ENCODE data around the gene ABCA6.
"Not testable (repeated sequence)": the region's sequence is repeated elsewhere in the genome, so short reads cannot be mapped to it uniquely, and the experiment has no call there.

ABCA6 gene

GRCh38 chr17:69075823-69076222 is 65.9 kb downstream of the ABCA6 start:
- Histone ChIP-seq H3K36me3 (ENCODE audit: control insufficient read depth, insufficient read depth, low read length) (no peaks in the 10 kb centered on the region), H3K4me1 (ENCODE audit: control insufficient read depth, insufficient read depth, low read length, poor library complexity, severe bottlenecking) (no peaks in the 10 kb centered on the region), H3K27ac (ENCODE audit: insufficient read depth, low read length, poor library complexity, severe bottlenecking) (no peak overlapping the region), H3K4me3 (ENCODE audit: insufficient read depth, low read depth, low read length, poor library complexity, severe bottlenecking) (no peak overlapping the region), H3K9me3 (ENCODE audit: control insufficient read depth, low read length) (no peaks in the 10 kb centered on the region), H3K27me3 (replicated peaks; ENCODE audit: control insufficient read depth, insufficient read depth, low read length, poor library complexity, severe bottlenecking) (no peaks in the 10 kb centered on the region)
- no peak for DNase-seq

- H3K27ac ChIP-seq (ENCODE audit: insufficient read depth, low read length, poor library complexity, severe bottlenecking); H3K9me3 ChIP-seq (ENCODE audit: control insufficient read depth, low read length); H3K27me3 ChIP-seq (replicated peaks; ENCODE audit: control insufficient read depth, insufficient read depth, low read length, poor library complexity, severe bottlenecking); DNase-seq; H3K4me1 ChIP-seq (ENCODE audit: control insufficient read depth, insufficient read depth, low read length, poor library complexity, severe bottlenecking); H3K36me3 ChIP-seq (ENCODE audit: control insufficient read depth, insufficient read depth, low read length); H3K4me3 ChIP-seq (ENCODE audit: insufficient read depth, low read depth, low read length, poor library complexity, severe bottlenecking): not testable (repeated sequence)
These were observed 68.3 kb downstream of the ABCA6 start for GRCh38 chr17:69073392-69073791.

GRCh38 chr17:69072803-69073256 is 68.9 kb downstream of the ABCA6 start:
- H3K9me3 ChIP-seq (ENCODE audit: control insufficient read depth, low read length); H3K27me3 ChIP-seq (replicated peaks; ENCODE audit: control insufficient read depth, insufficient read depth, low read length, poor library complexity, severe bottlenecking); H3K27ac ChIP-seq (ENCODE audit: insufficient read depth, low read length, poor library complexity, severe bottlenecking); H3K4me3 ChIP-seq (ENCODE audit: insufficient read depth, low read depth, low read length, poor library complexity, severe bottlenecking); H3K36me3 ChIP-seq (ENCODE audit: control insufficient read depth, insufficient read depth, low read length); H3K4me1 ChIP-seq (ENCODE audit: control insufficient read depth, insufficient read depth, low read length, poor library complexity, severe bottlenecking); DNase-seq: not testable (repeated sequence)

GRCh38 chr17:69071233-69071586 is 70.5 kb downstream of the ABCA6 start:
- H3K9me3 ChIP-seq (ENCODE audit: control insufficient read depth, low read length); H3K27me3 ChIP-seq (replicated peaks; ENCODE audit: control insufficient read depth, insufficient read depth, low read length, poor library complexity, severe bottlenecking); H3K4me3 ChIP-seq (ENCODE audit: insufficient read depth, low read depth, low read length, poor library complexity, severe bottlenecking); H3K36me3 ChIP-seq (ENCODE audit: control insufficient read depth, insufficient read depth, low read length); DNase-seq; H3K27ac ChIP-seq (ENCODE audit: insufficient read depth, low read length, poor library complexity, severe bottlenecking); H3K4me1 ChIP-seq (ENCODE audit: control insufficient read depth, insufficient read depth, low read length, poor library complexity, severe bottlenecking): not testable (repeated sequence)

- H3K27ac ChIP-seq (ENCODE audit: insufficient read depth, low read length, poor library complexity, severe bottlenecking); H3K36me3 ChIP-seq (ENCODE audit: control insufficient read depth, insufficient read depth, low read length); H3K27me3 ChIP-seq (replicated peaks; ENCODE audit: control insufficient read depth, insufficient read depth, low read length, poor library complexity, severe bottlenecking); H3K4me3 ChIP-seq (ENCODE audit: insufficient read depth, low read depth, low read length, poor library complexity, severe bottlenecking); DNase-seq; H3K9me3 ChIP-seq (ENCODE audit: control insufficient read depth, low read length); H3K4me1 ChIP-seq (ENCODE audit: control insufficient read depth, insufficient read depth, low read length, poor library complexity, severe bottlenecking): not testable (repeated sequence)
These were observed 71.1 kb downstream of the ABCA6 start for GRCh38 chr17:69070378-69071232.

GRCh38 chr17:69069226-69069750 is 72.4 kb downstream of the ABCA6 start:
- Histone ChIP-seq H3K4me1 (ENCODE audit: control insufficient read depth, insufficient read depth, low read length, poor library complexity, severe bottlenecking) (no peaks in the 10 kb centered on the region), H3K27me3 (replicated peaks; ENCODE audit: control insufficient read depth, insufficient read depth, low read length, poor library complexity, severe bottlenecking) (no peaks in the 10 kb centered on the region), H3K36me3 (ENCODE audit: control insufficient read depth, insufficient read depth, low read length) (no peaks in the 10 kb centered on the region), H3K27ac (ENCODE audit: insufficient read depth, low read length, poor library complexity, severe bottlenecking) (no peak overlapping the region), H3K9me3 (ENCODE audit: control insufficient read depth, low read length) (no peaks in the 10 kb centered on the region), H3K4me3 (ENCODE audit: insufficient read depth, low read depth, low read length, poor library complexity, severe bottlenecking) (no peak overlapping the region)
- no peak for DNase-seq

- no peak for DNase-seq
- Histone ChIP-seq H3K9me3 (ENCODE audit: control insufficient read depth, low read length) (no peaks in the 10 kb centered on the region), H3K4me3 (ENCODE audit: insufficient read depth, low read depth, low read length, poor library complexity, severe bottlenecking) (no peak overlapping the region), H3K4me1 (ENCODE audit: control insufficient read depth, insufficient read depth, low read length, poor library complexity, severe bottlenecking) (no peaks in the 10 kb centered on the region), H3K27me3 (replicated peaks; ENCODE audit: control insufficient read depth, insufficient read depth, low read length, poor library complexity, severe bottlenecking) (no peaks in the 10 kb centered on the region), H3K36me3 (ENCODE audit: control insufficient read depth, insufficient read depth, low read length) (no peaks in the 10 kb centered on the region), H3K27ac (ENCODE audit: insufficient read depth, low read length, poor library complexity, severe bottlenecking) (no peak overlapping the region)
These were observed 74.2 kb downstream of the ABCA6 start for GRCh38 chr17:69067274-69068047.

GRCh38 chr17:69066482-69066881 is 75.2 kb downstream of the ABCA6 start:
- no peak overlapping the region for H3K27ac ChIP-seq (ENCODE audit: insufficient read depth, low read length, poor library complexity, severe bottlenecking)
- H3K4me1 ChIP-seq (ENCODE audit: control insufficient read depth, insufficient read depth, low read length, poor library complexity, severe bottlenecking): no peaks in the 10 kb centered on the region
- H3K36me3 ChIP-seq (ENCODE audit: control insufficient read depth, insufficient read depth, low read length): no peaks in the 10 kb centered on the region
- no peaks in the 10 kb centered on the region for H3K9me3 ChIP-seq (ENCODE audit: control insufficient read depth, low read length)
- H3K4me3 ChIP-seq (ENCODE audit: insufficient read depth, low read depth, low read length, poor library complexity, severe bottlenecking): no peak overlapping the region
- DNase-seq: no peak
- no peaks in the 10 kb centered on the region for H3K27me3 ChIP-seq (replicated peaks; ENCODE audit: control insufficient read depth, insufficient read depth, low read length, poor library complexity, severe bottlenecking)

- Histone ChIP-seq H3K4me3 (ENCODE audit: insufficient read depth, low read depth, low read length, poor library complexity, severe bottlenecking) (no peak overlapping the region), H3K27me3 (replicated peaks; ENCODE audit: control insufficient read depth, insufficient read depth, low read length, poor library complexity, severe bottlenecking) (no peaks in the 10 kb centered on the region), H3K9me3 (ENCODE audit: control insufficient read depth, low read length) (no peaks in the 10 kb centered on the region), H3K27ac (ENCODE audit: insufficient read depth, low read length, poor library complexity, severe bottlenecking) (no peak overlapping the region), H3K36me3 (ENCODE audit: control insufficient read depth, insufficient read depth, low read length) (no peaks in the 10 kb centered on the region), H3K4me1 (ENCODE audit: control insufficient read depth, insufficient read depth, low read length, poor library complexity, severe bottlenecking) (no peaks in the 10 kb centered on the region)
- DNase-seq: no peak
These were observed 76.6 kb downstream of the ABCA6 start for GRCh38 chr17:69065113-69065512.

- Histone ChIP-seq H3K4me1 (ENCODE audit: control insufficient read depth, insufficient read depth, low read length, poor library complexity, severe bottlenecking) (no peaks in the 10 kb centered on the region), H3K4me3 (ENCODE audit: insufficient read depth, low read depth, low read length, poor library complexity, severe bottlenecking) (no peak overlapping the region), H3K9me3 (ENCODE audit: control insufficient read depth, low read length) (no peaks in the 10 kb centered on the region), H3K27me3 (replicated peaks; ENCODE audit: control insufficient read depth, insufficient read depth, low read length, poor library complexity, severe bottlenecking) (no peaks in the 10 kb centered on the region), H3K27ac (ENCODE audit: insufficient read depth, low read length, poor library complexity, severe bottlenecking) (no peak overlapping the region), H3K36me3 (ENCODE audit: control insufficient read depth, insufficient read depth, low read length) (no peaks in the 10 kb centered on the region)
- DNase-seq: no peak
These were observed 77.2 kb downstream of the ABCA6 start for GRCh38 chr17:69064476-69064875.

Measured in effector memory CD4-positive, alpha-beta T cell (primary cell).